H1 (cell line): ENCODE data around the gene DYNC2H1. TPM values are rescaled to one million over a fixed set of nuclear protein-coding genes. Genes with fewer than 3 reads are reported as not detected.

Source experiments
- CREB1 ChIP-seq: IDR thresholded peaks from 2 replicates; pipeline ENCODE4 v1.6.1; 2012; ENCODE audit warnings: inconsistent platforms
- CTBP2 ChIP-seq: IDR thresholded peaks from 2 replicates; pipeline ENCODE4 v1.7.0; 2011; ENCODE audit warnings: borderline replicate concordance, mild to moderate bottlenecking, moderate library complexity, mixed read lengths, low read length; ENCODE audit not compliant: insufficient read depth, insufficient read length
- FOSL1 ChIP-seq: IDR thresholded peaks from 2 replicates; pipeline ENCODE4 v1.6.1; 2011; ENCODE audit warnings: mild to moderate bottlenecking, low read depth, low read length, moderate library complexity; ENCODE audit not compliant: insufficient read depth
- GTF2F1 ChIP-seq: IDR thresholded peaks from 2 replicates; pipeline ENCODE4 v1.6.1; 2012; ENCODE audit warnings: low read depth, low read length, improper control_type of control experiment, borderline replicate concordance
- RAD21 ChIP-seq, 2 experiments: IDR thresholded peaks in 1 of 2; conservative IDR thresholded peaks in 1 of 2; 2 replicates each; pipeline ENCODE4 v1.6.1; 2011; ENCODE audit warnings: low read depth in 2 of 2, low read length in 2 of 2, improper control_type of control experiment in 1 of 2, inconsistent platforms in 1 of 2, mild to moderate bottlenecking in 1 of 2, moderate library complexity in 1 of 2
- SIN3A ChIP-seq, 2 experiments: IDR thresholded peaks in 1 of 2; conservative IDR thresholded peaks in 1 of 2; 2 replicates each; pipeline ENCODE4 v1.6.1; 2011 to 2012; ENCODE audit warnings: low read length in 2 of 2, improper control_type of control experiment in 1 of 2, low read depth in 1 of 2, mild to moderate bottlenecking in 1 of 2
- SIX5 ChIP-seq: IDR thresholded peaks from 2 replicates; pipeline ENCODE4 v1.6.1; 2011; ENCODE audit warnings: mild to moderate bottlenecking, low read depth, low read length
- polyA plus RNA-seq, 7 experiments: library from polyadenylated mRNA; depleted of rRNA in 3 of 7; stranded (reverse) in 5 of 7; unstranded in 2 of 7; fragments of >200 nt in 5 of 7; fragments of 200-250 nt in 2 of 7; gene quantifications; 1 replicate in 5 of 7; 2 replicates in 1 of 7; 4 replicates in 1 of 7; pipeline versions ENCODE4 v1.2.1 to v1.2.3, GENCODE V29; 2011 to 2013; ENCODE audit warnings: missing spikeins in 2 of 7, mixed read lengths in 2 of 7
- total RNA-seq: library from RNA; stranded (reverse); fragmentation: NEBNext Ultra II Directional; extraction: Animal tissue kit (Norgen Biotek cat#: 25700); gene quantifications from 2 replicates; pipeline ENCODE4 v1.2.1, GENCODE V29; 2021

The DYNC2H1 gene
- total and polyA plus RNA-seq, 2 of the 8 experiments (the other 6 are each of a cell fraction or from before 2014, with no cell fraction given) = 6.2 to 12.0 TPM

DNA sequence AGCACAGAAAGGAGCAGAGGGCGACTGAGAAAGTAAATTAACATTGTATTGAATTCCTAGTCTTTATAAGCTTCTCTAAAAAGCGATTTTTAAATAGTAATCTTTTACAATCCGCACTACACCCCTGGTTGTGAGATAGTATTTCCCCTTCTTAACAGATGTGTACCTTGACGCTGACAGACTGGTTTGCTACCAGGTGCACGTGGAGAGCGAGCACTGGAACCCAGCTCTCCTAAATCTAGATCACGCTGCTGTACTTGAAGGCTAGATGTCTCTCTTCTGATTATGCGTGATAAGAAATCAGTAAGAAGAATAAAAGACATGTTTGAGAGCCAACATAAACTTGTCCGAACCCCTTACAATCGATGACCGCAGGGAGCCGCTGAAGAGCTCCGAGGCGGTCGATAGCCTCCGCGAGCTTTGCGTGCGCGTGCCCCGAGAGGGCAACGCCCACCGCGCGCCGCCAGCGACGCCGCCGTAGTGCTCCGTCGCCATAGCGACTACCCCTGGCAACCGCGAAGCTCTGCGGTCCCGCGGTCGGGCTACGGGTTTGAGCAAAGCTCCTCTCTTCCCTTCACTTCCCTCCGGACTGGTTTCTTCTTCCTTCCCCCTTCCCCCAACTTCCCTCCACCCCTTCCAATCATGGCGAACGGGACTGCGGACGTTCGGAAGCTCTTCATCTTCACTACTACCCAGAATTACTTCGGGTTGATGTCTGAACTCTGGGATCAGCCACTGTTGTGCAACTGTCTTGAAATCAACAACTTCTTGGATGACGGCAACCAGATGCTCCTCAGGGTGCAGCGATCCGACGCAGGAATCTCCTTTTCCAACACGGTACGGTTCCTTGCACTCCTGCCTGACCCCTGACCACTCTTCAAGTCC is at the start of gene DYNC2H1 (continued):
- TF ChIP-seq SIN3A (conservative IDR thresholded peaks at IDR 0.05 in 1 of 2, IDR thresholded peaks at IDR 0.05 in 1 of 2; ENCODE audit: low read depth in 1 of 2, low read length in 2 of 2) (peak; percentile 96 to 99), RAD21 (IDR thresholded peaks at IDR 0.05 in 1 of 2, conservative IDR thresholded peaks at IDR 0.05 in 1 of 2; ENCODE audit: low read depth in 2 of 2, low read length in 2 of 2) (peak in 1 of 2 experiments; percentile 19; a peak in 1 of 4 replicates), FOSL1 (no peak), GTF2F1 (no peak), SIX5 (no peak), CREB1 (peak; percentile 39; the same call in 1 of the 2 replicates), CTBP2 (no peak)
